ENCODE data around the gene STEEP1. TPM values are rescaled to one million over a fixed set of nuclear protein-coding genes. Genes with fewer than 3 reads are reported as not detected.
"Not testable (repeated sequence)": the region's sequence is repeated elsewhere in the genome, so short reads cannot be mapped to it uniquely, and the experiment has no call there.

STEEP1 gene
- total and polyA plus RNA-seq, 10 donors = 11.0 to 31.6 (median 22.1) TPM

DNA sequence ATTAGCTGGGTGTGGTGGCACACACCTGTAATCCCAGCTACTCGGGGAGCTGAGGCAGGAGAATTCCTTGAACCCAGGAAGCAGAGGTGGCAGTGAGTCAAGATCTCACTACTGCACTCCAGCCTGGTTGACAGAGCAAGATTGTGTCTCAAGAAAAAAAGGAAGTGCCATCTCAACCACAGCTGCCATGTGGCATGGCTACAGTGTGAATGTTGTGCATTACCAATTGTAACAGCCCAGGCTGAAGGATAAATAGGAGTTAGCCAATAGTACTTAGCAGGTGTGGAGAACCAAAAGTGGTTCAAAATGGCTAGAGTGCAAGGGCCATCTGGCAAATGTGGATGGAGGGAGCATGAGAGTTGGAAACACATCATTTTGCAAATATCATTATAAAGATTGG lies 68.0 kb downstream of the STEEP1 start:
- peaks cover 0 to 12% (median 0%) of the 10 kb centered on the region in 6 donors for H3K4me1 ChIP-seq
- TF ChIP-seq, protein P1, sequence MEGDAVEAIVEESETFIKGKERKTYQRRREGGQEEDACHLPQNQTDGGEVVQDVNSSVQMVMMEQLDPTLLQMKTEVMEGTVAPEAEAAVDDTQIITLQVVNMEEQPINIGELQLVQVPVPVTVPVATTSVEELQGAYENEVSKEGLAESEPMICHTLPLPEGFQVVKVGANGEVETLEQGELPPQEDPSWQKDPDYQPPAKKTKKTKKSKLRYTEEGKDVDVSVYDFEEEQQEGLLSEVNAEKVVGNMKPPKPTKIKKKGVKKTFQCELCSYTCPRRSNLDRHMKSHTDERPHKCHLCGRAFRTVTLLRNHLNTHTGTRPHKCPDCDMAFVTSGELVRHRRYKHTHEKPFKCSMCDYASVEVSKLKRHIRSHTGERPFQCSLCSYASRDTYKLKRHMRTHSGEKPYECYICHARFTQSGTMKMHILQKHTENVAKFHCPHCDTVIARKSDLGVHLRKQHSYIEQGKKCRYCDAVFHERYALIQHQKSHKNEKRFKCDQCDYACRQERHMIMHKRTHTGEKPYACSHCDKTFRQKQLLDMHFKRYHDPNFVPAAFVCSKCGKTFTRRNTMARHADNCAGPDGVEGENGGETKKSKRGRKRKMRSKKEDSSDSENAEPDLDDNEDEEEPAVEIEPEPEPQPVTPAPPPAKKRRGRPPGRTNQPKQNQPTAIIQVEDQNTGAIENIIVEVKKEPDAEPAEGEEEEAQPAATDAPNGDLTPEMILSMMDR (IDR thresholded peaks at IDR 0.05 in 8 of 11, conservative IDR thresholded peaks at IDR 0.05 in 3 of 11) = no peak
- TF ChIP-seq POLR2A (IDR thresholded peaks at IDR 0.05) (no peak), POLR2AphosphoS5 (IDR thresholded peaks at IDR 0.05) (no peak)
- no peaks in the 10 kb centered on the region for H3K36me3 ChIP-seq
- no peak overlapping the region for H3K4me3 ChIP-seq
- no peaks in the 10 kb centered on the region for H3K9me3 ChIP-seq
- DNase-seq = no peak
- WGBS, 5 donors = 0 to 43% (median 27%) methylated on average over 1 of the region's 1 CpG
- intact Hi-C loops (cut with DNase I; ENCODE audit: low total_unique reads) = no loop called here
- no peaks in the 10 kb centered on the region for H3K27me3 ChIP-seq (replicated peaks in 1 of 7)
- no peak overlapping the region for H3K27ac ChIP-seq

DNA sequence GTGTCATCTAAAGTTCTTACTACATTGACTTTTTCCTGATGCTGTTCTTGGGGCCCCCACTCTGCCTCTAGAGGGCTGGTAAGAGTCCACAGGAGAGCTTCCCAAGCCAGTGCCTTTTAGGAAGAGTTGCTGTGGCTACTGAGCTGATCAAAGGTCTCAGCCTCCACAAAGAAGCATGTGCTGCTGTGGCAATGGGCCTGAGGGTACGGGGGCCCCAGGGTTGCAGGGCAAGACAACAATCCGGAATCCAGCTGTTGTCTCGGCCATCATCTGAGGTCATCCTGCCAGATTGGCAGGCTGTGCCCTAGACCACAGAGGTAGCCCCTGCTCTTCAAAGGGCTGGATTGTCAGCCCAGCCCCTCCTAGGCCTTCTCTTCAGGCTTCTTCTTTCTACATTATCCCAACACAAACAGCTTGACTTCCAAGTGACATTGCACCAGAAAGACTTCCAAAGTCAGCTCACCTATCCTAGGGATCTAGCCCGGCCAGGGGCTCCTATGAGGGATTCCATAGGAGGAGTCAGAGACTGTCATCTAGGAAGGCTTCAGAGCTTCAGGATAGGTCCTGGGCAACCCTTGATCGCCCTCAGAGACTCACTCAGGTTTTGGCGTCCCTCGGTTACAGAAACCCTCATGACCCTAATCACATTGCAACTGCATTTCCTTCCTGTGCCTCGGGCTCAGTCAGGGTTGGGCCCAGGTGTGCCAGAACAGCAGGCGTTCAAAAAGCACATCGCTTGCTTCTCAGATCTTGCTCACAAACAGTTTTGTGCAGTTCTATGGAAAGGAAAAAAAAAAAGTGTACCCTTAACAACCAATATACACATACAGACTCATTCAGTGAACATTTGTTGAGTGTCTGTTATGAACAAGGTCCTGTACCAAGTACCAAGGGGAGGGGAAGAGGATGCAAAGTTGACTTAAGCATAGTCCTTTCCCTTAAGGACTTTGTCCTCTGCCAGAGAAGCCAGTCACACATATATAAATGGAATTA lies 69.2 kb downstream of the STEEP1 start:
- intact Hi-C loops (cut with DNase I; ENCODE audit: low total_unique reads) = no loop called here
- Histone ChIP-seq H3K9me3 (no peaks in the 10 kb centered on the region), H3K4me3 (no peak overlapping the region), H3K27ac (no peak overlapping the region), H3K4me1 (peaks cover 0 to 10% (median 0%) of the 10 kb centered on the region in 6 donors), H3K27me3 (replicated peaks in 1 of 7) (no peaks in the 10 kb centered on the region), H3K36me3 (no peaks in the 10 kb centered on the region)
- 48 to 55% (median 52%) methylated on average over 3 to 10 of the region's 10 CpGs for WGBS, 5 donors
- TF ChIP-seq POLR2A (IDR thresholded peaks at IDR 0.05) (no peak), POLR2AphosphoS5 (IDR thresholded peaks at IDR 0.05) (no peak)
- TF ChIP-seq, protein P1 (IDR thresholded peaks at IDR 0.05 in 8 of 11, conservative IDR thresholded peaks at IDR 0.05 in 3 of 11) = no peak
- no peak for DNase-seq

DNA sequence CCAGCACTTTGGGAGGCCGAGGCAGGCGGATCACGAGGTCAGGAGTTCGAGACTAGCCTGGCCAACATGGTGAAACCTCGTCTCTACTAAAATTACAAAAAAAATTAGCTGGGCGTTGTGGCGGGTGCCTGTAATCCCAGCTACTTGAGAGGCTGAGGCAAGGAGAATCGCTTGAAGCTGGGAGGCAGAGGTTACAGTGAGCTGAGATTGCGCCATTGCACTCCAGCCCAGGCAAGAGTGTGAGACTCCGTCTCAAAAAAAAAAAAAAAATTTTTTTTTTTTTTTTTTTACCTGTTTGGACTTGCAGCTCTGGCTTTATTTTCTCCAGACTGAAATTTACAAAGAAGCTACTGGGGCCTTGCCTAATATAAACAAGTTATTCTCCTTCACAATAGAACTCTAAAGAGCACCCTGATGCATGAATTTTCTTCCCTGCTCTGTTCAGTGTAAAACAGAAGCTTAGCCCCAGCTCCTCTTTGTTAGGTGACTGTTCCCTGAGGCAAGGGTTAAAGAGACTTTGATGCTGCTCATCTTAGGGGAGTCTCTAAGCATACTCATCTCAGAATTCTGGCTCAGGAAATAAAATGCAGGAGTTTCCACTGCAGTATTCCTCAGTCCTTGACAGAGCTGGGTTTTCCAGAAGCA lies 71.2 kb downstream of the STEEP1 start:
- DNase-seq; H3K36me3 ChIP-seq; H3K9me3 ChIP-seq; H3K4me3 ChIP-seq; H3K27ac ChIP-seq; H3K27me3 ChIP-seq (replicated peaks in 1 of 7); intact Hi-C loops (cut with DNase I; ENCODE audit: low total_unique reads): not testable (repeated sequence)
- 78 to 96% (median 80%) methylated on average over 5 to 10 of the region's 10 CpGs for WGBS, 5 donors
- peaks cover 0 to 10% (median 0%) of the 10 kb centered on the region in 6 donors for H3K4me1 ChIP-seq

DNA sequence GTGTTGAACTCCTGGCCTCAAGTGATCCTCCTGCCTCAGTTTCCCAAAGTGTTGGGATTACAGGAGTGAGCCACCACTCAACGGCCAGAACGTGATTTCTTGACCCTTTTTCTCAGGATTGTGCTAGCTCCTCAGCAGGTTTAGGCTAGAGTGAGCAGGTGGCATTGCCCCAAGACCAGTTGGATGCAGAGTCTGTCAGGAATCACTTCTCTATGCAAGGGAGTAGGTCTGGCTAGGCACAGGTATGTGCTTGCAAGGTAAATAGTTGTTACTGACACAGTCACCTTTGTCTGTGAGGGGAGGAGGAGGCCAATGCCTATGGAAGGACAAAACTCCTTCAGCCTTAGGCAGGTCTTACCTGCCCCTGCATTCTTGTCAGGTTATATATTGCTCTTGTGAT lies 72.7 kb downstream of the STEEP1 start:
- no peaks in the 10 kb centered on the region for H3K36me3 ChIP-seq
- no peak for DNase-seq
- 80 to 95% (median 90%) methylated on average over 2 of the region's 2 CpGs for WGBS, 5 donors

More for the DNA sequence above, 72.7 kb downstream of the STEEP1 start:
- H3K27me3 ChIP-seq (replicated peaks in 1 of 7) = no peaks in the 10 kb centered on the region
- H3K9me3 ChIP-seq = no peaks in the 10 kb centered on the region
- peaks cover 0 to 14% (median 0%) of the 10 kb centered on the region in 6 donors for H3K4me1 ChIP-seq
- intact Hi-C loops (cut with DNase I; ENCODE audit: low total_unique reads) = no loop called here
- TF ChIP-seq, protein P1 (IDR thresholded peaks at IDR 0.05 in 8 of 11, conservative IDR thresholded peaks at IDR 0.05 in 3 of 11) = no peak
- no peak overlapping the region for H3K27ac ChIP-seq
- H3K4me3 ChIP-seq = no peak overlapping the region

All from spleen (tissue), 11 donors.